Mucosa of descending colon (tissue), 3 donors: Measurements from ENCODE around the gene NOC2L. TPM values are rescaled to one million over a fixed set of nuclear protein-coding genes. Genes with fewer than 3 reads are reported as not detected.
A peak's percentile ranks its signal among the peaks of the same experiment; 100 is the strongest.

ENCODE experiments used
- ATAC-seq: fragments of 200-7000 bp; cut with Tn5 transposase; one replicate; pipeline ENCODE4 v1.9.1; 2020; ENCODE audit warnings: mild to moderate bottlenecking, moderate library complexity
- DNase-seq, 3 donors: peaks; one replicate each; pipeline ENCODE4 v3.0.0-alpha.2; 2020
- H3K36me3 ChIP-seq: fragments of 200-600 bp; one replicate; pipeline ENCODE4 v1.8.0; 2021; ENCODE audit warnings: low read depth, mild to moderate bottlenecking
- H3K4me1 ChIP-seq: fragments of 200-600 bp; one replicate; pipeline ENCODE4 v1.8.0; 2021; ENCODE audit warnings: low read depth, mild to moderate bottlenecking
- H3K4me3 ChIP-seq: fragments of 200-600 bp; one replicate; pipeline ENCODE4 v1.8.0; 2021; ENCODE audit warnings: mild to moderate bottlenecking
- H3K9me3 ChIP-seq: fragments of 200-600 bp; one replicate; pipeline ENCODE4 v1.8.0; 2021; ENCODE audit warnings: mild to moderate bottlenecking
- CTCF ChIP-seq: fragments of 200-600 bp; IDR thresholded peaks from one replicate; pipeline ENCODE4 v1.8.0; 2022; ENCODE audit warnings: antibody characterized with exemption, mild to moderate bottlenecking
- intact Hi-C, 2 donors: fragments of 100-400 bp; cut with DNase I in 1 of 2; cut with micrococcal nuclease in 1 of 2; formaldehyde crosslinking; loops; one replicate each; pipeline versions ENCODE4 v1.11.0 to v1.11.1; 2022; cut with DNase I, micrococcal nuclease
- total RNA-seq, 3 donors: library from RNA; stranded (reverse); fragmentation: NEBNext Ultra II Directional in 2 of 3; extraction: Animal tissue kit (Norgen Biotek cat#: 25700) in 2 of 3; gene quantifications; one replicate each; pipeline versions ENCODE4 v1.2.1 to v1.2.4, GENCODE V29; 2021 to 2023
- donor health status: DM: no; HTN: no; CAD: no; lungs with moderate emphysema.
- donor health status: DM: no; HTN: no; CAD: no.
- donor health status: DM: no; HTN: yes; CAD: no.

The NOC2L gene
- total RNA-seq, 3 donors from 2014 or later = 47.3 to 56.2 (median 54.6) TPM

DNA sequence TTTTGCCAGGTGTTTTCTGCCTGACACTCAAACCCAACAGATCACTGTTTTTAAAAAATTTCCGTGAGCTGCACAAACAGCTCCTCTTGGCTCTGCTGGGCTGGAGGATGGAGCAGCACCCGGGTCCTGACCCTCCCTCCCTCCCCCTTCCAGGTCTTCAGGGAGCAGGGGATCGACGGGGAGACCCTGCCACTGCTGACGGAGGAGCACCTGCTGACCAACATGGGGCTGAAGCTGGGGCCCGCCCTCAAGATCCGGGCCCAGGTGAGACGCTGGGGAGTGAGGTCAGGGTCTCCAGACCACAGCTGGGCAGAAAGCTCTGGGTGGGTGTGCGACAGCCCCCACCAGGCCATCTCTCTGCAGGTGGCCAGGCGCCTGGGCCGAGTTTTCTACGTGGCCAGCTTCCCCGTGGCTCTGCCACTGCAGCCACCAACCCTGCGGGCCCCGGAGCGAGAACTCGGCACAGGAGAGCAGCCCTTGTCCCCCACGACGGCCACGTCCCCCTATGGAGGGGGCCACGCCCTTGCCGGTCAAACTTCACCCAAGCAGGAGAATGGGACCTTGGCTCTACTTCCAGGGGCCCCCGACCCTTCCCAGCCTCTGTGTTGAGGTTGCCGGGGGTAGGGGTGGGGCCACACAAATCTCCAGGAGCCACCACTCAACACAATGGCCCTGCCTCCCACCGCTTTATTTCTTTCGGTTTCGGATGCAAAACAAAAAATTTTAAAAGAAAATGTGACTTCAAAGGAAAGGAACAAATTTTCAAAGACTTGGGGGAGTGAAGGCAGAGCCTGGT lies 15.3 kb downstream of the NOC2L start:
- ATAC-seq (no peak), DNase-seq (no peak)
- TF ChIP-seq CTCF = no peak
- intact Hi-C loops = no loop called here
- H3K4me1 ChIP-seq = peaks cover 37% of the 10 kb centered on the region
- H3K4me3 ChIP-seq = no peak overlapping the region
- peaks cover 5% of the 10 kb centered on the region for H3K36me3 ChIP-seq
- H3K9me3 ChIP-seq = no peaks in the 10 kb centered on the region

GRCh38 chr1:942864-943533 lies 16.1 kb downstream of the NOC2L start:
- ATAC-seq (peak; percentile 6), DNase-seq (peak in 2 of 3 donors; percentile 41 to 76)
- Histone ChIP-seq H3K36me3 (peaks cover 4% of the 10 kb centered on the region), H3K4me3 (no peak overlapping the region), H3K9me3 (no peaks in the 10 kb centered on the region), H3K4me1 (peaks cover 37% of the 10 kb centered on the region)
- intact Hi-C loops = no loop called here
- no peak for TF ChIP-seq CTCF

- Histone ChIP-seq H3K9me3 (no peaks in the 10 kb centered on the region), H3K36me3 (no peaks in the 10 kb centered on the region), H3K4me1 (peaks cover 37% of the 10 kb centered on the region), H3K4me3 (no peak overlapping the region)
- peak; percentile 2 for ATAC-seq
- DNase-seq = no peak
- intact Hi-C loops = no loop called here
- TF ChIP-seq CTCF = no peak
Measured at GRCh38 chr1:942411-942821, 16.6 kb downstream of the NOC2L start.

DNA sequence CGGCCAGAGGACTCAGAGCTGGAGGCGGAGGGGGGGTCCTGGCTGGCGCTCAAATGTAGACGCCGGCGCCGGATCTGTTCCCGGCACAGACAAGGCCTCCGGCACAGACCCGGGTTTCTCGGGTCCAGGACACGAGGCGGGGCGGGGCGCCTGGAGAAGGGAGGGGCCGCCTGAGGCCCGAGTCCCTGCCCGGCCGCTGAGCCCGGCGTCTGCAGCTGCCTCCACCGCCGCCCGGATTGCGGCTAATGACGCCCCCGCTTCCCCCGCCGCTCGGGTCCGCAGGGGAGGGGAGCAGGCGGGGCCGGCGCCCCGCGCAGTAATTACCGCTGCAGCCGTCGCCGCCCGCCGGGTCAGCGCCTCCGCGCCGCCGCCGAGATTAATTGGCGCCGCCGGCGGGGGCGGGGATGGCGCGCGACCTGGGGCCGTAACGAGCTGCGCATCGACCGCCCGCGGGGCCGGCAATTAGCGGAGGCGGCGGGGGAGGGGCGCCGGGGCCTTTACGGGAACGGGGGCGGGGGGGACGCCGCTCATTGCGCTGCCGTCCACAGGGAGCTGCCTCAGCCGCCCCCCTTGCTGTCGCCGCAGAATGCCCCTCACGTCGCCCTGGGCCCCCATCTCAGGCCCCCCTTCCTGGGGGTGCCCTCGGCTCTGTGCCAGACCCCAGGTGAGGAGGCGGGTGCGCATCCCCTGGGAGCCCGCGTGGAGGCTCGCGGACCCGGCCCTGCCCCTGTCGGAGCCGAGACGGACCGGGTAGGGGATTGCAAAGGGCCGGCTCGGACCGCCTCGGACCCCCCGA lies 17.3 kb downstream of the NOC2L start:
- Histone ChIP-seq H3K9me3 (no peaks in the 10 kb centered on the region), H3K36me3 (no peaks in the 10 kb centered on the region), H3K4me1 (peaks cover 37% of the 10 kb centered on the region), H3K4me3 (no peak overlapping the region)
- intact Hi-C loops = no loop called here
- TF ChIP-seq CTCF = no peak
- ATAC-seq = peak; percentile 56
- peak; percentile 68 to 81 (median 77) for DNase-seq

- intact Hi-C loops = no loop called here
- no peak overlapping the region for H3K4me3 ChIP-seq
- no peak for ATAC-seq
- peaks cover 37% of the 10 kb centered on the region for H3K4me1 ChIP-seq
- H3K9me3 ChIP-seq = no peaks in the 10 kb centered on the region
- DNase-seq = no peak
- H3K36me3 ChIP-seq = no peaks in the 10 kb centered on the region
- no peak for TF ChIP-seq CTCF
Measured at GRCh38 chr1:941015-941587, 18.0 kb downstream of the NOC2L start.
